ELF-1 (cell line): ENCODE results near the gene TUBGCP5.
"Not testable (repeated sequence)": the region's sequence is repeated elsewhere in the genome, so short reads cannot be mapped to it uniquely, and the experiment has no call there.

Experiments
- DNase-seq: peaks from one replicate; pipeline ENCODE4 v3.0.0-alpha.2; 2016; ENCODE audit warnings: low read depth, low spot score

The TUBGCP5 gene

GRCh38 chr15:23041736-23042135 is 2.4 kb upstream of the TUBGCP5 start:
- DNase-seq = not testable (repeated sequence)

- DNase-seq = no peak
Observed at GRCh38 chr15:23039917-23040281, 530 bp upstream of the TUBGCP5 start.

- no peak for DNase-seq
Observed at GRCh38 chr15:23038726-23039142, 635 bp downstream of the TUBGCP5 start.

GRCh38 chr15:23035964-23036566 is 3.3 kb downstream of the TUBGCP5 start:
- peak; percentile 85 for DNase-seq

- no peak for DNase-seq
Observed at GRCh38 chr15:23033979-23034378, 5.4 kb downstream of the TUBGCP5 start.

- no peak for DNase-seq
Observed at GRCh38 chr15:23026218-23026617, 13.2 kb downstream of the TUBGCP5 start.

GRCh38 chr15:23022156-23022555 is 17.2 kb downstream of the TUBGCP5 start:
- DNase-seq = no peak

- no peak for DNase-seq
Observed at GRCh38 chr15:23014394-23015000, 24.9 kb downstream of the TUBGCP5 start.

GRCh38 chr15:23013681-23014080 is 25.7 kb downstream of the TUBGCP5 start:
- no peak for DNase-seq

- DNase-seq = not testable (repeated sequence)
Observed at GRCh38 chr15:23012616-23013015, 26.8 kb downstream of the TUBGCP5 start.

GRCh38 chr15:23003736-23004135 is 35.6 kb downstream of the TUBGCP5 start:
- no peak for DNase-seq

- DNase-seq = no peak
Observed at GRCh38 chr15:23002920-23003319, 36.4 kb downstream of the TUBGCP5 start.

GRCh38 chr15:22995795-22996194 is 43.6 kb downstream of the TUBGCP5 start:
- no peak for DNase-seq

- DNase-seq = no peak
Observed at GRCh38 chr15:22992024-22992326, 47.4 kb downstream of the TUBGCP5 start.

- no peak for DNase-seq
Observed at GRCh38 chr15:22989576-22990477, 49.5 kb downstream of the TUBGCP5 start.

- peak; percentile 60 for DNase-seq
Observed at GRCh38 chr15:22988811-22989210, 50.6 kb downstream of the TUBGCP5 start.

- not testable (repeated sequence) for DNase-seq
Observed at GRCh38 chr15:22981931-22982330, 57.4 kb downstream of the TUBGCP5 start.

- DNase-seq = no peak
Observed at GRCh38 chr15:22981051-22981840, 58.1 kb downstream of the TUBGCP5 start.

GRCh38 chr15:22980189-22981050 is 58.9 kb downstream of the TUBGCP5 start, which contains the start of gene CYFIP1:
TSS of gene CYFIP1 (minus strand) at chr15:22980368. CDS start at chr15:22947285, 33,083 bp downstream.
- peak; percentile 77 for DNase-seq

GRCh38 chr15:22979238-22980188 is 59.9 kb downstream of the TUBGCP5 start:
- peak; percentile 70 for DNase-seq
